HepG2 (cell line): ENCODE data around the gene HSD17B8. TPM values are rescaled to one million over a fixed set of nuclear protein-coding genes. Genes with fewer than 3 reads are reported as not detected.
A peak's percentile ranks its signal among the peaks of the same experiment; 100 is the strongest.

Experiments used
- CREM ChIP-seq, 2 experiments: sonication (generic) in 1 of 2; formaldehyde crosslinking in 1 of 2; IDR thresholded peaks; 2 replicates each; pipeline versions ENCODE4 v1.4.0 to v1.6.1; 2016 to 2020; ENCODE audit warnings: antibody characterized with exemption in 1 of 2, mild to moderate bottlenecking in 1 of 2, missing genetic modification reagents in 1 of 2
- KDM1A ChIP-seq: IDR thresholded peaks from 2 replicates; pipeline ENCODE4 v1.6.1; 2016; ENCODE audit warnings: missing compliant biosample characterization
- LCORL ChIP-seq, 2 experiments: fragments of 450-650 bp in 1 of 2; sonication (generic) in 1 of 2; formaldehyde crosslinking in 1 of 2; IDR thresholded peaks; 2 replicates each; pipeline versions ENCODE4 v1.5.0 to v1.6.1; 2017 to 2020; ENCODE audit warnings: antibody characterized with exemption in 1 of 2, missing genetic modification reagents in 1 of 2
- MTF2 ChIP-seq: sonication (generic); formaldehyde crosslinking; IDR thresholded peaks from 2 replicates; pipeline ENCODE4 v1.5.0; 2020; ENCODE audit warnings: missing genetic modification reagents, borderline replicate concordance
- RFXAP ChIP-seq: sonication (generic); formaldehyde crosslinking; IDR thresholded peaks from 2 replicates; pipeline ENCODE4 v1.4.0; 2020; ENCODE audit warnings: missing genetic modification reagents, borderline replicate concordance
- SIN3A ChIP-seq: IDR thresholded peaks from 2 replicates; pipeline ENCODE4 v1.6.1; 2011; ENCODE audit warnings: low read depth, mild to moderate bottlenecking, control low read depth, low read length, borderline replicate concordance
- XRCC5 ChIP-seq: fragments of 200-400 bp; formaldehyde crosslinking; optimal IDR thresholded peaks from 2 replicates; pipeline ENCODE3; 2017; ENCODE audit warnings: mild to moderate bottlenecking, low read length
- ZNF563 ChIP-seq: sonication (generic); formaldehyde crosslinking; IDR thresholded peaks from 2 replicates; pipeline ENCODE4 v1.8.0; 2022; ENCODE audit warnings: mild to moderate bottlenecking, moderate library complexity, missing genetic modification reagents
- ZNF776 ChIP-seq: sonication (generic); formaldehyde crosslinking; IDR thresholded peaks from 2 replicates; pipeline ENCODE4 v1.4.0; 2020; ENCODE audit warnings: mild to moderate bottlenecking, missing genetic modification reagents
- polyA plus RNA-seq, 8 experiments: library from polyadenylated mRNA; depleted of rRNA in 3 of 8; stranded (reverse) in 7 of 8; unstranded in 1 of 8; fragments of >200 nt; fragmentation: Illumina TruSeq in 4 of 8; extraction: Trizol in 4 of 8; gene quantifications; 2 replicates each; pipeline versions ENCODE4 v1.2.1 to v1.2.3, GENCODE V29; 2011 to 2016; ENCODE audit warnings: low read depth in 4 of 8, missing spikeins in 1 of 8, mixed read lengths in 1 of 8; ENCODE audit not compliant: insufficient read depth in 1 of 8
- total RNA-seq, 5 experiments: library from RNA; depleted of rRNA; stranded (reverse); fragments of >200 nt; fragmentation: Illumina TruSeq; extraction: Trizol; gene quantifications; 2 replicates each; pipeline ENCODE4 v1.2.3, GENCODE V29; 2016; ENCODE audit warnings: low read depth in 1 of 5
- TF ChIP-seq, protein P1 (sequence below): sonication (generic); IDR thresholded peaks from 2 replicates; pipeline ENCODE4 v1.6.1; 2016; ENCODE audit warnings: low read depth, borderline replicate concordance
- TF ChIP-seq, protein P2 (sequence below): sonication (generic); formaldehyde crosslinking; IDR thresholded peaks from 2 replicates; pipeline ENCODE4 v1.4.0; 2020; ENCODE audit warnings: missing genetic modification reagents
- TF ChIP-seq, protein P3 (sequence below): sonication (generic); formaldehyde crosslinking; IDR thresholded peaks from 2 replicates; pipeline ENCODE4 v1.4.0; 2020; ENCODE audit warnings: mild to moderate bottlenecking, missing genetic modification reagents
- TF ChIP-seq, protein P4 (sequence below), 2 experiments: sonication (generic) in 1 of 2; formaldehyde crosslinking in 1 of 2; IDR thresholded peaks; 2 replicates each; pipeline versions ENCODE4 v1.4.0 to v1.6.1; 2018 to 2020; ENCODE audit warnings: missing genetic modification reagents in 2 of 2, borderline replicate concordance in 1 of 2, low read depth in 1 of 2, mild to moderate bottlenecking in 1 of 2, missing biosample characterization in 1 of 2
- TF ChIP-seq, protein P5 (sequence below): IDR thresholded peaks from 2 replicates; pipeline ENCODE4 v1.6.1; 2016
- TF ChIP-seq, protein P6 (sequence below): sonication (generic); formaldehyde crosslinking; IDR thresholded peaks from 2 replicates; pipeline ENCODE4 v1.4.0; 2020; ENCODE audit warnings: missing genetic modification reagents
- TF ChIP-seq, protein P7 (sequence below): sonication (generic); formaldehyde crosslinking; conservative IDR thresholded peaks from 2 replicates; pipeline ENCODE4 v1.8.0; 2022; ENCODE audit warnings: mild to moderate bottlenecking, moderate library complexity, missing genetic modification reagents

HSD17B8 gene
- total and polyA plus RNA-seq, 2 of the 13 experiments (the other 11 are each of a cell fraction or from before 2014, with no cell fraction given): 12.6 to 20.1 TPM

DNA sequence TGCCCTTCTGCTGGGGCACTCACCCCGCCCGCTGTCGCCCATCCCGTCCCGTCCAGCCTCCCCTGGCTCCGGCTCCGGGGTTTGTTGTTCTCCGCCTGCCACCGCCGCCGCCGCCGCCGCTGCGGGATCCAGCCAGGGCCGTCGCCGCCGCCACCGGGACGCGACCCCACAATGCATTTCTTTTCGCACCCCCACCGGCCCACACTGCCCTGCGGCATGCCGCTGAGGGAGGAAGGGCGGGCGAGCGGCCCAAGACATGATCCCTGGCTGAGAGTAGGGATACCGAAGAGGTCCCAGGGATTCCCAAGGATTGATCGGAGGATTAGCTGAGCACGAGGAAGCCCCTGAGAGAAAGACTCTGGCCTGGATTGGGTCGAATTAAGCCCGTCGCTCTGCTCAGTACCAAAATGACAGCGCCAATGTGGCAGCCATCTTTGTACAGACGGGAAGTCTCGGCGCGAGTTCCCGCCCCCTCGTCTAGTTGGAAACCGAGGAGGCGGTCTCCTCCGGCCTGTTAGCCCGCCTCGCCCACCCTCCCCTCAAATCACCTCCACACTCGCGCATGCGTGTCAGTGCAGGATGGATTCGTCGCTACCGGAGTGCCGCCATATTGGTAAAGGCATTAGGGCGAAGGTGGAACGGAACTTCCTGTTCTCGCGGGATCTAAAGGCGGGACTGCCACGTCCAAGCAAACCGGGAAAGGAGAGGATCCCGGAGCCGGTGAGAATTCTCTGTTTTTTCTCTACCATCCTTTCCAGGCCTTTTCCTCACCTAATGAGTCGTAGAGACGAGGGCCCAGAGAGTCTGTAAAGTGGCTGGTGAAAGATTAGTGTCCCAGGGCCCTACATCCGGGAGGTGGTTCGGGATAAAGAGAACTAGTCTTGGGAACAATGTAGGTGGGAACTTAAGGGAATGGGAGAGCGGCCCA lies 4.0 kb upstream of the HSD17B8 start, which contains the start of the genes RXRB and SLC39A7 (continued):
- TF ChIP-seq, protein P1, sequence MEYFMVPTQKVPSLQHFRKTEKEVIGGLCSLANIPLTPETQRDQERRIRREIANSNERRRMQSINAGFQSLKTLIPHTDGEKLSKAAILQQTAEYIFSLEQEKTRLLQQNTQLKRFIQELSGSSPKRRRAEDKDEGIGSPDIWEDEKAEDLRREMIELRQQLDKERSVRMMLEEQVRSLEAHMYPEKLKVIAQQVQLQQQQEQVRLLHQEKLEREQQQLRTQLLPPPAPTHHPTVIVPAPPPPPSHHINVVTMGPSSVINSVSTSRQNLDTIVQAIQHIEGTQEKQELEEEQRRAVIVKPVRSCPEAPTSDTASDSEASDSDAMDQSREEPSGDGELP: 0 out of 2 replicates have a peak, but pooled peaks have one; percentile 8
- TF ChIP-seq ZNF776 (CRISPR knock-in tag): peak; percentile 73; the same call in 1 of the 2 replicates
- TF ChIP-seq, protein P2, sequence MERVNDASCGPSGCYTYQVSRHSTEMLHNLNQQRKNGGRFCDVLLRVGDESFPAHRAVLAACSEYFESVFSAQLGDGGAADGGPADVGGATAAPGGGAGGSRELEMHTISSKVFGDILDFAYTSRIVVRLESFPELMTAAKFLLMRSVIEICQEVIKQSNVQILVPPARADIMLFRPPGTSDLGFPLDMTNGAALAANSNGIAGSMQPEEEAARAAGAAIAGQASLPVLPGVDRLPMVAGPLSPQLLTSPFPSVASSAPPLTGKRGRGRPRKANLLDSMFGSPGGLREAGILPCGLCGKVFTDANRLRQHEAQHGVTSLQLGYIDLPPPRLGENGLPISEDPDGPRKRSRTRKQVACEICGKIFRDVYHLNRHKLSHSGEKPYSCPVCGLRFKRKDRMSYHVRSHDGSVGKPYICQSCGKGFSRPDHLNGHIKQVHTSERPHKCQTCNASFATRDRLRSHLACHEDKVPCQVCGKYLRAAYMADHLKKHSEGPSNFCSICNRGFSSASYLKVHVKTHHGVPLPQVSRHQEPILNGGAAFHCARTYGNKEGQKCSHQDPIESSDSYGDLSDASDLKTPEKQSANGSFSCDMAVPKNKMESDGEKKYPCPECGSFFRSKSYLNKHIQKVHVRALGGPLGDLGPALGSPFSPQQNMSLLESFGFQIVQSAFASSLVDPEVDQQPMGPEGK (CRISPR knock-in tag): peak; percentile 96
- peak; percentile 83 for TF ChIP-seq CREM (IDR thresholded peaks at IDR 0.05)
- no peak for TF ChIP-seq CREM (CRISPR knock-in tag; IDR thresholded peaks at IDR 0.05)
- TF ChIP-seq MTF2 (CRISPR knock-in tag): no peak
- peak; percentile 45; the same call in 1 of the 2 replicates for TF ChIP-seq KDM1A (CRISPR knock-in tag)
- peak; percentile 91 for TF ChIP-seq ZNF563
- TF ChIP-seq, protein P3, sequence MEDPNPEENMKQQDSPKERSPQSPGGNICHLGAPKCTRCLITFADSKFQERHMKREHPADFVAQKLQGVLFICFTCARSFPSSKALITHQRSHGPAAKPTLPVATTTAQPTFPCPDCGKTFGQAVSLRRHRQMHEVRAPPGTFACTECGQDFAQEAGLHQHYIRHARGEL (CRISPR knock-in tag): peak; percentile 64
- TF ChIP-seq, protein P4, sequence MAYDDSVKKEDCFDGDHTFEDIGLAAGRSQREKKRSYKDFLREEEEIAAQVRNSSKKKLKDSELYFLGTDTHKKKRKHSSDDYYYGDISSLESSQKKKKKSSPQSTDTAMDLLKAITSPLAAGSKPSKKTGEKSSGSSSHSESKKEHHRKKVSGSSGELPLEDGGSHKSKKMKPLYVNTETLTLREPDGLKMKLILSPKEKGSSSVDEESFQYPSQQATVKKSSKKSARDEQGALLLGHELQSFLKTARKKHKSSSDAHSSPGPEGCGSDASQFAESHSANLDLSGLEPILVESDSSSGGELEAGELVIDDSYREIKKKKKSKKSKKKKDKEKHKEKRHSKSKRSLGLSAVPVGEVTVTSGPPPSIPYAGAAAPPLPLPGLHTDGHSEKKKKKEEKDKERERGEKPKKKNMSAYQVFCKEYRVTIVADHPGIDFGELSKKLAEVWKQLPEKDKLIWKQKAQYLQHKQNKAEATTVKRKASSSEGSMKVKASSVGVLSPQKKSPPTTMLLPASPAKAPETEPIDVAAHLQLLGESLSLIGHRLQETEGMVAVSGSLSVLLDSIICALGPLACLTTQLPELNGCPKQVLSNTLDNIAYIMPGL (CRISPR knock-in tag; IDR thresholded peaks at IDR 0.05; ENCODE audit: borderline replicate concordance in 1 of 2, low read depth in 1 of 2): peak; percentile 64 to 81
- TF ChIP-seq, protein P5, sequence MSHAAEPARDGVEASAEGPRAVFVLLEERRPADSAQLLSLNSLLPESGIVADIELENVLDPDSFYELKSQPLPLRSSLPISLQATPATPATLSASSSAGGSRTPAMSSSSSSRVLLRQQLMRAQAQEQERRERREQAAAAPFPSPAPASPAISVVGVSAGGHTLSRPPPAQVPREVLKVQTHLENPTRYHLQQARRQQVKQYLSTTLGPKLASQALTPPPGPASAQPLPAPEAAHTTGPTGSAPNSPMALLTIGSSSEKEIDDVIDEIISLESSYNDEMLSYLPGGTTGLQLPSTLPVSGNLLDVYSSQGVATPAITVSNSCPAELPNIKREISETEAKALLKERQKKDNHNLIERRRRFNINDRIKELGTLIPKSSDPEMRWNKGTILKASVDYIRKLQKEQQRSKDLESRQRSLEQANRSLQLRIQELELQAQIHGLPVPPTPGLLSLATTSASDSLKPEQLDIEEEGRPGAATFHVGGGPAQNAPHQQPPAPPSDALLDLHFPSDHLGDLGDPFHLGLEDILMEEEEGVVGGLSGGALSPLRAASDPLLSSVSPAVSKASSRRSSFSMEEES: 0 out of 2 replicates have a peak, but pooled peaks have one; percentile 5
- peak; percentile 93 for TF ChIP-seq RFXAP
- TF ChIP-seq XRCC5: peak; percentile 67
- no peak for TF ChIP-seq LCORL (IDR thresholded peaks at IDR 0.05)
- peak; percentile 29; the same call in 1 of the 2 replicates for TF ChIP-seq LCORL (CRISPR knock-in tag; IDR thresholded peaks at IDR 0.05)
- TF ChIP-seq, protein P6, sequence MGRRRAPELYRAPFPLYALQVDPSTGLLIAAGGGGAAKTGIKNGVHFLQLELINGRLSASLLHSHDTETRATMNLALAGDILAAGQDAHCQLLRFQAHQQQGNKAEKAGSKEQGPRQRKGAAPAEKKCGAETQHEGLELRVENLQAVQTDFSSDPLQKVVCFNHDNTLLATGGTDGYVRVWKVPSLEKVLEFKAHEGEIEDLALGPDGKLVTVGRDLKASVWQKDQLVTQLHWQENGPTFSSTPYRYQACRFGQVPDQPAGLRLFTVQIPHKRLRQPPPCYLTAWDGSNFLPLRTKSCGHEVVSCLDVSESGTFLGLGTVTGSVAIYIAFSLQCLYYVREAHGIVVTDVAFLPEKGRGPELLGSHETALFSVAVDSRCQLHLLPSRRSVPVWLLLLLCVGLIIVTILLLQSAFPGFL: 0 out of 2 replicates have a peak, but pooled peaks have one; percentile 57
- TF ChIP-seq, protein P7, sequence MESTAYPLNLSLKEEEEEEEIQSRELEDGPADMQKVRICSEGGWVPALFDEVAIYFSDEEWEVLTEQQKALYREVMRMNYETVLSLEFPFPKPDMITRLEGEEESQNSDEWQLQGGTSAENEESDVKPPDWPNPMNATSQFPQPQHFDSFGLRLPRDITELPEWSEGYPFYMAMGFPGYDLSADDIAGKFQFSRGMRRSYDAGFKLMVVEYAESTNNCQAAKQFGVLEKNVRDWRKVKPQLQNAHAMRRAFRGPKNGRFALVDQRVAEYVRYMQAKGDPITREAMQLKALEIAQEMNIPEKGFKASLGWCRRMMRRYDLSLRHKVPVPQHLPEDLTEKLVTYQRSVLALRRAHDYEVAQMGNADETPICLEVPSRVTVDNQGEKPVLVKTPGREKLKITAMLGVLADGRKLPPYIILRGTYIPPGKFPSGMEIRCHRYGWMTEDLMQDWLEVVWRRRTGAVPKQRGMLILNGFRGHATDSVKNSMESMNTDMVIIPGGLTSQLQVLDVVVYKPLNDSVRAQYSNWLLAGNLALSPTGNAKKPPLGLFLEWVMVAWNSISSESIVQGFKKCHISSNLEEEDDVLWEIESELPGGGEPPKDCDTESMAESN (CRISPR knock-in tag): peak; percentile 91
- peak; percentile 8; the same call in 1 of the 2 replicates for TF ChIP-seq SIN3A
